NCI-H748 (cell line): ENCODE results near the gene TRERF1.
"Not testable (repeated sequence)": the region's sequence is repeated elsewhere in the genome, so short reads cannot be mapped to it uniquely, and the experiment has no call there.

ENCODE experiments used
- DNase-seq: peaks from one replicate; lab custom pipeline; 2025; ENCODE audit not compliant: unreplicated experiment; lab: John Stamatoyannopoulos, UW

TRERF1 gene

GRCh38 chr6:42201382-42201781, 250.3 kb downstream of the TRERF1 start:
- DNase-seq: no peak

- DNase-seq: no peak
These were observed 251.7 kb downstream of the TRERF1 start for GRCh38 chr6:42200035-42200434.

- no peak for DNase-seq
These were observed 252.4 kb downstream of the TRERF1 start for GRCh38 chr6:42199106-42199981.

GRCh38 chr6:42197555-42198362, 254.0 kb downstream of the TRERF1 start:
- no peak for DNase-seq

- DNase-seq: no peak
These were observed 256.3 kb downstream of the TRERF1 start for GRCh38 chr6:42195415-42195814.

GRCh38 chr6:42194056-42194455, 257.7 kb downstream of the TRERF1 start:
- DNase-seq: no peak

- DNase-seq: no peak
These were observed 258.2 kb downstream of the TRERF1 start for GRCh38 chr6:42193491-42193894.

GRCh38 chr6:42192385-42192784, 259.3 kb downstream of the TRERF1 start:
- not testable (repeated sequence) for DNase-seq

- no peak for DNase-seq
These were observed 261.1 kb downstream of the TRERF1 start for GRCh38 chr6:42190554-42191183.

- no peak for DNase-seq
These were observed 263.3 kb downstream of the TRERF1 start for GRCh38 chr6:42188406-42188805.

GRCh38 chr6:42185597-42185996, 266.1 kb downstream of the TRERF1 start:
- DNase-seq: no peak

GRCh38 chr6:42184475-42184874, 267.3 kb downstream of the TRERF1 start:
- no peak for DNase-seq

GRCh38 chr6:42182101-42182500, 269.6 kb downstream of the TRERF1 start:
- no peak for DNase-seq

GRCh38 chr6:42179945-42180313, 271.8 kb downstream of the TRERF1 start:
- no peak for DNase-seq

GRCh38 chr6:42179261-42179944, 272.3 kb downstream of the TRERF1 start:
- no peak for DNase-seq

GRCh38 chr6:42177514-42178364, 274.0 kb downstream of the TRERF1 start:
- DNase-seq: no peak

GRCh38 chr6:42176981-42177380, 274.7 kb downstream of the TRERF1 start:
- no peak for DNase-seq

GRCh38 chr6:42175860-42176259, 275.9 kb downstream of the TRERF1 start:
- DNase-seq: no peak
